ENCODE data around the gene PODXL.
"Not testable (repeated sequence)": the region's sequence is repeated elsewhere in the genome, so short reads cannot be mapped to it uniquely, and the experiment has no call there.

The PODXL gene

GRCh38 chr7:131538071-131538812, 18.2 kb downstream of the PODXL start:
- no peak for DNase-seq (ENCODE audit: low read depth)

GRCh38 chr7:131537571-131537978, 18.9 kb downstream of the PODXL start:
- DNase-seq (ENCODE audit: low read depth): no peak

- DNase-seq (ENCODE audit: low read depth): no peak
Measured at GRCh38 chr7:131536361-131536849, 20.0 kb downstream of the PODXL start.

GRCh38 chr7:131533566-131534561, 22.6 kb downstream of the PODXL start:
- no peak for DNase-seq (ENCODE audit: low read depth)

- no peak for DNase-seq (ENCODE audit: low read depth)
Measured at GRCh38 chr7:131533151-131533559, 23.3 kb downstream of the PODXL start.

GRCh38 chr7:131532570-131533091, 23.8 kb downstream of the PODXL start:
- no peak for DNase-seq (ENCODE audit: low read depth)

GRCh38 chr7:131530137-131530536, 26.3 kb downstream of the PODXL start:
- DNase-seq (ENCODE audit: low read depth): no peak

GRCh38 chr7:131529617-131530016, 26.8 kb downstream of the PODXL start:
- no peak for DNase-seq (ENCODE audit: low read depth)

- no peak for DNase-seq (ENCODE audit: low read depth)
Measured at GRCh38 chr7:131529179-131529578, 27.2 kb downstream of the PODXL start.

GRCh38 chr7:131527456-131527855, 29.0 kb downstream of the PODXL start:
- no peak for DNase-seq (ENCODE audit: low read depth)

- DNase-seq (ENCODE audit: low read depth): no peak
Measured at GRCh38 chr7:131525820-131526219, 30.6 kb downstream of the PODXL start.

GRCh38 chr7:131524703-131525102, 31.7 kb downstream of the PODXL start:
- DNase-seq (ENCODE audit: low read depth): no peak

- no peak for DNase-seq (ENCODE audit: low read depth)
Measured at GRCh38 chr7:131524115-131524514, 32.3 kb downstream of the PODXL start.

GRCh38 chr7:131522325-131522930, 34.0 kb downstream of the PODXL start:
- DNase-seq (ENCODE audit: low read depth): no peak

GRCh38 chr7:131521651-131522163, 34.7 kb downstream of the PODXL start:
- DNase-seq (ENCODE audit: low read depth): no peak

- no peak for DNase-seq (ENCODE audit: low read depth)
Measured at GRCh38 chr7:131518626-131519025, 37.8 kb downstream of the PODXL start.

GRCh38 chr7:131517218-131517923, 39.1 kb downstream of the PODXL start:
- DNase-seq (ENCODE audit: low read depth): no peak

- not testable (repeated sequence) for DNase-seq (ENCODE audit: low read depth)
Measured at GRCh38 chr7:131515471-131515870, 41.0 kb downstream of the PODXL start.

GRCh38 chr7:131513245-131514061, 43.0 kb downstream of the PODXL start:
- DNase-seq (ENCODE audit: low read depth): peak; percentile 68

GRCh38 chr7:131511774-131512535, 44.5 kb downstream of the PODXL start:
- DNase-seq (ENCODE audit: low read depth): no peak

Data from stimulated activated CD8-positive, alpha-beta memory T cell treated with anti-CD3 and anti-CD28 coated beads, Interleukin-15, amount 100 ng/mL, for 24 hours (primary cell).